Activated naive CD8-positive, alpha-beta T cell treated with anti-CD3 and anti-CD28 coated beads, Interleukin-2, amount 10 ng/mL, durations not matched to agents 7 days and 5 days (primary cell): ENCODE data around the gene NPFFR1. TPM values are rescaled to one million over a fixed set of nuclear protein-coding genes. Genes with fewer than 3 reads are reported as not detected.
"Not testable (repeated sequence)": the region's sequence is repeated elsewhere in the genome, so short reads cannot be mapped to it uniquely, and the experiment has no call there.

Experiments used
- ATAC-seq: fragments of 150-1000 bp; cut with Tn5 transposase; one replicate; pipeline ENCODE4 v1.10.0; 2021; ENCODE audit warnings: low read depth, moderate library complexity
- POLR2A ChIA-PET: fragments of 350-600 bp; sonication (Branson Sonifier 250); formaldehyde crosslinking; loops from one replicate; lab custom pipeline; 2021; ENCODE audit warnings: antibody characterized with exemption; lab: Charles Lee
- DNase-seq: peaks from one replicate; pipeline ENCODE4 v3.0.0; 2021
- H3K27ac Mint-ChIP-seq: one replicate; pipeline ENCODE4 v1.8.0; 2022; ENCODE audit warnings: mild to moderate bottlenecking, mixed read lengths
- H3K27me3 Mint-ChIP-seq: one replicate; pipeline ENCODE4 v1.8.0; 2022; ENCODE audit warnings: mild to moderate bottlenecking, moderate library complexity, mixed read lengths
- H3K36me3 Mint-ChIP-seq: one replicate; pipeline ENCODE4 v1.8.0; 2021; ENCODE audit warnings: mild to moderate bottlenecking, mixed read lengths
- H3K4me1 Mint-ChIP-seq: one replicate; pipeline ENCODE4 v1.8.0; 2021; ENCODE audit warnings: mixed read lengths
- H3K4me3 Mint-ChIP-seq: one replicate; pipeline ENCODE4 v1.8.0; 2022; ENCODE audit warnings: mild to moderate bottlenecking, moderate library complexity, mixed read lengths
- H3K9me3 Mint-ChIP-seq: one replicate; pipeline ENCODE4 v1.8.0; 2021; ENCODE audit warnings: mixed read lengths
- total RNA-seq, 2 experiments: library from RNA; stranded (reverse); gene quantifications; one replicate each; pipeline ENCODE4 v1.2.3, GENCODE V29; 2021

Gene NPFFR1
- total RNA-seq, 2 experiments from 2014 or later, result 0.03 TPM; not detected in 1

GRCh38 chr10:70233109-70233938 is 50.5 kb downstream of the NPFFR1 start, which contains the start of gene PPA1:
Gene PPA1 (minus strand): TSS chr10:70233429. CDS start chr10:70233327, 102 bp downstream.
- Mint-ChIP-seq H3K4me1 (peaks cover 42% of the 10 kb centered on the region), H3K9me3 (peaks cover 2% of the 10 kb centered on the region)

DNA sequence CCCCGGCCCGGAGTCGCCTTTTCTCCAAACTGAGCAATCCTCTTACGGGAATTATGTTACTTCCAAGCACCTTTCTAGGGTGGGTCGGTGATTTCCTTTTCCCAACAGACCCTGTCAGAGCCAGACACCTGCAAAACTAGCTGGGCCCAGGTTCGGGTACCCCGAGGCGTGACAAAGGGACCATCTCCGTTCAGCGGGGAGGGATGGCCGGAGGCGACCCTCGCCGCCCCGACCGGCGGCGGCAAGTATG is 51.0 kb downstream of the NPFFR1 start:
- peak overlapping the region; percentile 85 for H3K27ac Mint-ChIP-seq
- H3K9me3 Mint-ChIP-seq, result no peaks in the 10 kb centered on the region
- H3K4me1 Mint-ChIP-seq, result peaks cover 42% of the 10 kb centered on the region
- H3K4me3 Mint-ChIP-seq, result peak overlapping the region; percentile 86
- H3K36me3 Mint-ChIP-seq, result peaks cover 13% of the 10 kb centered on the region
- no peaks in the 10 kb centered on the region for H3K27me3 Mint-ChIP-seq
- POLR2A ChIA-PET, result interaction anchor here (1.2 to 2.5 kb wide), 6 partner anchors 10 to 131 kb away, joined by 4 to 12 read pairs (median 8); partner anchors contain the start of genes SAR1A and TYSND1
- no peak for ATAC-seq
- DNase-seq, result no peak

More at GRCh38 chr10:70233109-70233938, 50.5 kb downstream of the NPFFR1 start, which contains the start of gene PPA1:
- POLR2A ChIA-PET, result interaction anchor here (0.7 to 2.5 kb wide), 8 partner anchors 11 to 131 kb away, joined by 3 to 12 read pairs (median 6); partner anchors contain the start of genes SAR1A and TYSND1
- DNase-seq, result peak; percentile 100
- peaks cover 13% of the 10 kb centered on the region for H3K36me3 Mint-ChIP-seq
- H3K4me3 Mint-ChIP-seq, result peak within 1 kb of the TSS; percentile 86
- H3K27ac Mint-ChIP-seq, result peak within 1 kb of the TSS; percentile 85
- no peaks in the 10 kb centered on the region for H3K27me3 Mint-ChIP-seq
- ATAC-seq, result peak; percentile 93

- peaks cover 42% of the 10 kb centered on the region for H3K4me1 Mint-ChIP-seq
- ATAC-seq, result peak; percentile 2
These were observed 51.5 kb downstream of the NPFFR1 start for GRCh38 chr10:70232155-70232858.

DNA sequence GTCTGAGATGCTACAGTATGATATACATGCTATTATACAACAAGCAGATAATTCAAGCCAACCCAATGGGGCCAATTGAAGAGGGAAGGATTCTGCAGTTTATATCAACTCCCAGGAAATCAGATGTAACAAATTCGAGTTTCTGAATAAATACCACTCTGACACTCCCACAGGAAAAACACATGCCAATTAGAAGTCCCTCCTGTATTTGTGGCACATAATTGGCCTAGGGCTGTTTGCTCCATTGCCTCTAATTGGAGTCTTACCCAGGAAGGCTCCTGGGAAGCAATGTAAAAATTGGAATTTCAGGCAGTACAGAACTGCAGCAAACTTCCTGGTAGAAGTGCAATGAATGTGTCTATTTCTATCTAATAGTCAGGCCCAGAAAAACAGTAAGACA is 55.3 kb downstream of the NPFFR1 start:
- DNase-seq (no peak), ATAC-seq (no peak)
- H3K36me3 Mint-ChIP-seq, result peaks cover 13% of the 10 kb centered on the region
- H3K4me1 Mint-ChIP-seq, result peaks cover 30% of the 10 kb centered on the region
- no peaks in the 10 kb centered on the region for H3K9me3 Mint-ChIP-seq
- no peak overlapping the region for H3K27ac Mint-ChIP-seq
- H3K27me3 Mint-ChIP-seq, result no peaks in the 10 kb centered on the region
- POLR2A ChIA-PET, result no interaction called here
- no peak overlapping the region for H3K4me3 Mint-ChIP-seq

More at GRCh38 chr10:70232155-70232858, 51.5 kb downstream of the NPFFR1 start:
- Mint-ChIP-seq H3K27ac (peak overlapping the region; percentile 85), H3K9me3 (no peaks in the 10 kb centered on the region), H3K27me3 (no peaks in the 10 kb centered on the region), H3K4me3 (peak overlapping the region; percentile 86), H3K36me3 (peaks cover 14% of the 10 kb centered on the region)
- POLR2A ChIA-PET, result interaction anchor here (1.2 to 2.5 kb wide), 6 partner anchors 10 to 132 kb away, joined by 4 to 12 read pairs (median 8); partner anchors contain the start of genes SAR1A and TYSND1
- DNase-seq, result peak; percentile 53

- DNase-seq, result no peak
- no peaks in the 10 kb centered on the region for H3K9me3 Mint-ChIP-seq
- no peak for ATAC-seq
- no peak overlapping the region for H3K27ac Mint-ChIP-seq
- no peaks in the 10 kb centered on the region for H3K27me3 Mint-ChIP-seq
- POLR2A ChIA-PET, result no interaction called here
- peaks cover 32% of the 10 kb centered on the region for H3K4me1 Mint-ChIP-seq
- peaks cover 14% of the 10 kb centered on the region for H3K36me3 Mint-ChIP-seq
- no peak overlapping the region for H3K4me3 Mint-ChIP-seq
These were observed 56.1 kb downstream of the NPFFR1 start for GRCh38 chr10:70227548-70228320.

GRCh38 chr10:70223728-70224127 is 60.1 kb downstream of the NPFFR1 start:
- no peak overlapping the region for H3K27ac Mint-ChIP-seq

GRCh38 chr10:70222811-70223447 is 60.9 kb downstream of the NPFFR1 start:
- peaks cover 13% of the 10 kb centered on the region for H3K36me3 Mint-ChIP-seq
- DNase-seq, H3K4me3 Mint-ChIP-seq, H3K27me3 Mint-ChIP-seq, ATAC-seq, H3K9me3 Mint-ChIP-seq: not testable (repeated sequence)
- H3K27ac Mint-ChIP-seq, result peak overlapping the region; percentile 59
- POLR2A ChIA-PET, result interaction anchor here (2.7 kb wide), 1 partner anchor 9 kb away, joined by 9 read pairs; no protein-coding TSS in a partner anchor
- peaks cover 21% of the 10 kb centered on the region for H3K4me1 Mint-ChIP-seq

More at GRCh38 chr10:70223728-70224127, 60.1 kb downstream of the NPFFR1 start:
- Mint-ChIP-seq H3K4me3 (no peak overlapping the region), H3K27me3 (no peaks in the 10 kb centered on the region), H3K9me3 (no peaks in the 10 kb centered on the region), H3K36me3 (peaks cover 9% of the 10 kb centered on the region), H3K4me1 (peaks cover 19% of the 10 kb centered on the region)
- ATAC-seq (no peak), DNase-seq (no peak)
- POLR2A ChIA-PET, result interaction anchor here (2.7 kb wide), 1 partner anchor 9 kb away, joined by 9 read pairs; no protein-coding TSS in a partner anchor

DNA sequence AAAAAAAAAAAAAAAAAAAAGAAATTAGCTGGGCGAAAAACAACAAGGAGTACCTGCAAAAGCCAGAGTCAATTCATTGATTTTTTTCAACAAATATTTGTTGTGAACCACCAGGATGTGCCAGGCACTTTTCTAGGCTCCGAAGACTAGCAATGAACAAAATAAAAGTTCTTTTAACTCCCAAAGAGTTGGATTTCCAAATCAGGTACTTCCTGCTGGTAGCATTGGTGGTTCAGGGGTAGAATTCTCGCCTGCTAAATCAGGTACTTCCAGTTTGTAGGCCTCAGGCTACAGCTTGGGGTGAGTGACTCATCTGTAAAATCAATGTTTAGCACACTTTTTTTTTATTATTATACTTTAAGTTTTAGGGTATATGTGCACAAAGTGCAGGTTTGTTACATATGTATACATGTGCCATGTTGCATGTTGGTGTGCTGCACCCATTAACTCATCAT is 61.4 kb downstream of the NPFFR1 start:
- Mint-ChIP-seq H3K4me1 (peaks cover 21% of the 10 kb centered on the region), H3K27me3 (no peaks in the 10 kb centered on the region), H3K36me3 (peaks cover 11% of the 10 kb centered on the region), H3K9me3 (no peaks in the 10 kb centered on the region), H3K27ac (no peak overlapping the region), H3K4me3 (no peak overlapping the region)
- ATAC-seq (no peak), DNase-seq (no peak)
- POLR2A ChIA-PET, result interaction anchor here (0.6 to 2.7 kb wide), 4 partner anchors 10 to 183 kb away, joined by 4 to 23 read pairs (median 6); no protein-coding TSS in a partner anchor

DNA sequence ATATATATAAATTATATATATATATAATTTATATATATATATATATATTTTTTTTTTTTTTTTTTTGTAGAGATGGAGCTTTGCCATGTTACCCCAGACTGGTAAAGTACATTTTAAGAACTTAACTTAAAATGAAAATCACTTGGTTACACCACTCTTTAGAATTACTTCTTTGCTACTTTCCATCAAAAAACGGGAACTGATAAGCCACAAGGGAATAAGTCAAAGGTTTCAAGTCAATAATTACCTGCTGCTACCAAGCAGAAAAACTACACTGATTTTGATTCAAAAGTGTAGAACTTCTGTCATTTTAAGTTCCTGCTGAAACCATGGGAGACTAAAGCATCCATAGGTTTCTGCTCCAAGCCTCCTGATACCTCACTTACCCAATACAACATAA is 62.8 kb downstream of the NPFFR1 start:
- H3K27me3 Mint-ChIP-seq, result no peaks in the 10 kb centered on the region
- no peak for DNase-seq
- H3K36me3 Mint-ChIP-seq, result peaks cover 11% of the 10 kb centered on the region
- H3K4me1 Mint-ChIP-seq, result peaks cover 19% of the 10 kb centered on the region
- H3K9me3 Mint-ChIP-seq, result no peaks in the 10 kb centered on the region
- peak overlapping the region; percentile 69 for H3K27ac Mint-ChIP-seq
- POLR2A ChIA-PET, result interaction anchor here (0.9 to 2.7 kb wide), 4 partner anchors 11 to 184 kb away, joined by 4 to 23 read pairs (median 7); partner anchors contain the start of gene TYSND1
- H3K4me3 Mint-ChIP-seq, result peak overlapping the region; percentile 73
- no peak for ATAC-seq

DNA sequence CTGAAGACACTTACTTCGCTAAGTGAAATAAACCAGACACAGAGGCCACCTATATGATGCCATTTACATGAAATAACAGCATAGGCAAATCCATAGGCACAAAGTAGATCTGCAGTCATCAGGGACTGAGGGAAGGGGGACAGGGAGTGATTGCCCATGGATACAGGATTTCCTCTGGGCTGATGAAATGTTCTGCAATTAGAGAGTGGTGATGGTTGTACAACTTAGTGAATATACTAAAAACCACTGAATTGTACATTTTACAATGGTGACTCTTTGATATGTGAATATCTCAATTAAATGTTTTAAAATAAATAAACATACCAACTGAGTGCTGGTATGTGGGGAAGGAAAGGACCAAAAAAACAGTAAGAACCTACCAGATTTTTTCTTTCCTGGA is 70.9 kb downstream of the NPFFR1 start:
- ATAC-seq, result no peak
- Mint-ChIP-seq H3K4me1 (no peaks in the 10 kb centered on the region), H3K36me3 (peaks cover 14% of the 10 kb centered on the region), H3K4me3 (no peak overlapping the region), H3K27me3 (no peaks in the 10 kb centered on the region), H3K27ac (no peak overlapping the region), H3K9me3 (no peaks in the 10 kb centered on the region)
- POLR2A ChIA-PET, result no interaction called here
- no peak for DNase-seq

GRCh38 chr10:70212277-70212676 is 71.5 kb downstream of the NPFFR1 start:
- no peak overlapping the region for H3K27ac Mint-ChIP-seq
- H3K9me3 Mint-ChIP-seq, result no peaks in the 10 kb centered on the region
- no peak for ATAC-seq
- H3K27me3 Mint-ChIP-seq, result no peaks in the 10 kb centered on the region
- POLR2A ChIA-PET, result no interaction called here
- H3K4me1 Mint-ChIP-seq, result no peaks in the 10 kb centered on the region
- no peak overlapping the region for H3K4me3 Mint-ChIP-seq
- H3K36me3 Mint-ChIP-seq, result peaks cover 14% of the 10 kb centered on the region
- no peak for DNase-seq

DNA sequence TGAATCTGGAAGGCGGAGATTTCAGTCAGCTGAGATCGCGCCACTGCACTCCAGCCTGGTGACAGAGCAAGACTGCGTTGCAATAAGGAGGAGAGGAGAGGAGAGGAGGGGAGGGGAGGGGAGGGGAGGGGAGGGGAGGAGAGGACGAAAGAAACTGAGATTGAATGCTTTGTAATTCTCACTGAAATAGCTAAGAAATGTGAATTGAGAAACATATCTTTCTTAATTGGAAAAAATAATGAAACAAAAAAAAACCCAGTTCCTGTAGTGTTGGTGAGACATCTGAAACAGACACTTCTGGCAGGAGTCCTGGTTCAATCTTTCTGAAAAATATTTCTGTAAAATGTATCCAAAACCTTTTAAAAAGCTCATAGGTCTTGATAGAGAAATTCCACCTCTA is 77.0 kb downstream of the NPFFR1 start:
- H3K27me3 Mint-ChIP-seq, result no peaks in the 10 kb centered on the region
- no peaks in the 10 kb centered on the region for H3K9me3 Mint-ChIP-seq
- H3K27ac Mint-ChIP-seq, result no peak overlapping the region
- no peaks in the 10 kb centered on the region for H3K4me1 Mint-ChIP-seq
- DNase-seq (no peak), ATAC-seq (no peak)
- peaks cover 17% of the 10 kb centered on the region for H3K36me3 Mint-ChIP-seq
- POLR2A ChIA-PET, result no interaction called here
- H3K4me3 Mint-ChIP-seq, result no peak overlapping the region
